K562 (cell line): ENCODE data around the gene MEX3D. TPM values are rescaled to one million over a fixed set of nuclear protein-coding genes. Genes with fewer than 3 reads are reported as not detected.

Experiments used
- CBX3 ChIP-seq, 2 experiments: IDR thresholded peaks; 1 replicate in 1 of 2; 2 replicates in 1 of 2; pipeline ENCODE4 v1.6.1; 2012; ENCODE audit warnings: inconsistent platforms in 2 of 2, low read length in 2 of 2, borderline replicate concordance in 1 of 2, control low read depth in 1 of 2
- CGGBP1 ChIP-seq: fragments of 250-450 bp; sonication (Bioruptor Pico); IDR thresholded peaks from 2 replicates; pipeline ENCODE4 v1.9.0; 2021; ENCODE audit warnings: mild to moderate bottlenecking
- CREM ChIP-seq: IDR thresholded peaks from 2 replicates; pipeline ENCODE4 v1.6.1; 2014; ENCODE audit warnings: antibody characterized with exemption, low read depth
- CTBP1 ChIP-seq: fragments of 450-650 bp; IDR thresholded peaks from 2 replicates; pipeline ENCODE4 v1.6.1; 2016; ENCODE audit warnings: borderline replicate concordance
- ESRRA ChIP-seq: fragments of 450-650 bp; IDR thresholded peaks from 2 replicates; pipeline ENCODE4 v1.6.1; 2014; ENCODE audit warnings: low read depth, mild to moderate bottlenecking, moderate library complexity, borderline replicate concordance
- FOXK1 ChIP-seq: sonication (generic); formaldehyde crosslinking; IDR thresholded peaks from 2 replicates; pipeline ENCODE4 v1.8.0; 2022; ENCODE audit warnings: missing genetic modification reagents, mild to moderate bottlenecking, borderline replicate concordance
- GABPB1 ChIP-seq: sonication (generic); formaldehyde crosslinking; IDR thresholded peaks from 2 replicates; pipeline ENCODE4 v1.8.0; 2022; ENCODE audit warnings: mild to moderate bottlenecking, missing genetic modification reagents
- GMEB1 ChIP-seq: fragments of 250-450 bp; sonication (Bioruptor Pico); IDR thresholded peaks from 2 replicates; pipeline ENCODE4 v1.4.0; 2020; ENCODE audit warnings: mild to moderate bottlenecking
- HDAC3 ChIP-seq: fragments of 450-650 bp; IDR thresholded peaks from 2 replicates; pipeline ENCODE4 v1.6.1; 2018; ENCODE audit warnings: borderline replicate concordance, mild to moderate bottlenecking, moderate library complexity; ENCODE audit not compliant: partially characterized antibody
- HDGF ChIP-seq: fragments of 450-650 bp; IDR thresholded peaks from 2 replicates; pipeline ENCODE4 v1.6.1; 2016
- KDM2B ChIP-seq: fragments of 250-450 bp; sonication (Bioruptor Pico); IDR thresholded peaks from 2 replicates; pipeline ENCODE4 v1.8.0; 2021; ENCODE audit warnings: mild to moderate bottlenecking, moderate library complexity
- KLF1 ChIP-seq: fragments of 450-650 bp; IDR thresholded peaks from 2 replicates; pipeline ENCODE4 v1.6.1; 2016; ENCODE audit warnings: missing genetic modification characterization, missing compliant biosample characterization
- MYC ChIP-seq, 2 experiments: fragments of 250-450 bp in 1 of 2; sonication (Bioruptor Pico) in 1 of 2; IDR thresholded peaks; 2 replicates each; pipeline versions ENCODE4 v1.5.1 to v1.6.1; 2012 to 2021; ENCODE audit warnings: low read depth in 2 of 2, borderline replicate concordance in 1 of 2, improper control_type of control experiment in 1 of 2, low read length in 1 of 2, mild to moderate bottlenecking in 1 of 2, moderate library complexity in 1 of 2
- NFRKB ChIP-seq: fragments of 450-650 bp; IDR thresholded peaks from 2 replicates; pipeline ENCODE4 v1.6.1; 2016; ENCODE audit warnings: low read depth
- NR3C1 ChIP-seq: sonication (generic); formaldehyde crosslinking; IDR thresholded peaks from 2 replicates; pipeline ENCODE4 v1.8.1; 2022; ENCODE audit warnings: missing genetic modification reagents
- RBBP5 ChIP-seq: fragments of 200-600 bp; sonication (generic); IDR thresholded peaks from 2 replicates; pipeline ENCODE4 v1.6.1; 2012; ENCODE audit warnings: borderline replicate concordance, mild to moderate bottlenecking, low read length, control low read depth, inconsistent platforms; ENCODE audit not compliant: insufficient read depth, poor library complexity, severe bottlenecking
- SIN3A ChIP-seq, 2 experiments: fragments of 150-350 bp in 1 of 2; IDR thresholded peaks; 2 replicates each; pipeline ENCODE4 v1.6.1; 2011 to 2016; ENCODE audit warnings: borderline replicate concordance in 2 of 2, low read depth in 2 of 2, low read length in 2 of 2, mild to moderate bottlenecking in 2 of 2, moderate library complexity in 2 of 2; ENCODE audit not compliant: control insufficient read depth in 1 of 2
- SP1 ChIP-seq: sonication (generic); formaldehyde crosslinking; IDR thresholded peaks from 2 replicates; pipeline ENCODE4 v1.8.1; 2022; ENCODE audit warnings: mild to moderate bottlenecking, missing genetic modification reagents
- SRSF3 ChIP-seq: fragments of 200-400 bp; formaldehyde crosslinking; IDR thresholded peaks from 2 replicates; pipeline ENCODE4 v1.6.1; 2016; ENCODE audit warnings: mild to moderate bottlenecking, low read length, moderate library complexity; ENCODE audit not compliant: insufficient read depth
- SRSF7 ChIP-seq: fragments of 200-400 bp; formaldehyde crosslinking; optimal IDR thresholded peaks from 2 replicates; pipeline ENCODE3; 2017; ENCODE audit warnings: mild to moderate bottlenecking, low read depth, low read length
- TFAP4 ChIP-seq: sonication (generic); formaldehyde crosslinking; IDR thresholded peaks from 2 replicates; pipeline ENCODE4 v1.8.0; 2022; ENCODE audit warnings: missing genetic modification reagents, mild to moderate bottlenecking, moderate library complexity, borderline replicate concordance
- ZC3H8 ChIP-seq: fragments of 450-650 bp; IDR thresholded peaks from 2 replicates; pipeline ENCODE4 v1.6.1; 2017
- ZNF253 ChIP-seq: fragments of 250-450 bp; sonication (Bioruptor Pico); conservative IDR thresholded peaks from 2 replicates; pipeline ENCODE4 v1.6.1; 2021; ENCODE audit warnings: mild to moderate bottlenecking
- ZNF282 ChIP-seq: sonication (generic); formaldehyde crosslinking; IDR thresholded peaks from 2 replicates; pipeline ENCODE4 v1.8.1; 2023; ENCODE audit warnings: missing genetic modification reagents
- ZNF436 ChIP-seq: fragments of 250-450, 450-650 bp; sonication (Bioruptor Pico); formaldehyde crosslinking; IDR thresholded peaks from 2 replicates; pipeline ENCODE4 v1.7.0; 2020; ENCODE audit warnings: mild to moderate bottlenecking
- ZNF561 ChIP-seq: fragments of 450-650 bp; formaldehyde crosslinking; conservative IDR thresholded peaks from 2 replicates; pipeline ENCODE4 v1.4.0; 2020; ENCODE audit warnings: mild to moderate bottlenecking, moderate library complexity
- ZNF696 ChIP-seq: fragments of 250-450 bp; sonication (Bioruptor Pico); conservative IDR thresholded peaks from 2 replicates; pipeline ENCODE4 v1.4.0; 2020; ENCODE audit warnings: mild to moderate bottlenecking, moderate library complexity
- polyA plus RNA-seq, 8 experiments: library from polyadenylated mRNA; depleted of rRNA in 4 of 8; stranded (reverse) in 5 of 8; unstranded in 3 of 8; fragments of >200 nt; fragmentation: Nextera tagmentation in 2 of 8; fragmentation: Illumina TruSeq in 1 of 8; extraction: Ambion mirVana in 2 of 8; extraction: Trizol in 1 of 8; gene quantifications; 2 replicates each; pipeline versions ENCODE4 v1.2.1 to v1.2.3, GENCODE V29; 2011 to 2014; ENCODE audit warnings: inconsistent platforms in 1 of 8, missing spikeins in 1 of 8
- total RNA-seq, 7 experiments: library from RNA; depleted of rRNA in 6 of 7; stranded (reverse); fragments of >200 nt in 6 of 7; fragmentation: Illumina TruSeq in 2 of 7; extraction: Trizol in 2 of 7; gene quantifications; 2 replicates each; pipeline versions ENCODE4 v1.2.1 to v1.2.3, GENCODE V29; 2011 to 2021; ENCODE audit warnings: low replicate concordance in 1 of 7

MEX3D gene
- total and polyA plus RNA-seq, 9 of the 15 experiments (the other 6 are each of a cell fraction or from before 2014, with no cell fraction given) = 1.7 to 39.3 (median 5.7) TPM

- TF ChIP-seq HDAC3 (no peak), ZNF561 (no peak), KLF1 (tag) (no peak), ZNF282 (CRISPR knock-in tag) (0 out of 2 replicates have a peak, but pooled peaks have one; percentile 89), CGGBP1 (CRISPR knock-in tag) (no peak), CBX3 (IDR thresholded peaks at IDR 0.05; ENCODE audit: borderline replicate concordance in 1 of 2, low read length in 2 of 2) (peak in 1 of 2 experiments; percentile 90; a peak in 2 of 3 replicates), KDM2B (CRISPR knock-in tag) (0 out of 2 replicates have a peak, but pooled peaks have one; percentile 52), FOXK1 (CRISPR knock-in tag) (no peak), GMEB1 (no peak), SIN3A (IDR thresholded peaks at IDR 0.05; ENCODE audit: borderline replicate concordance in 2 of 2, control insufficient read depth in 1 of 2, low read depth in 2 of 2, low read length in 2 of 2) (peak in 1 of 2 experiments; percentile 37; a peak in 1 of 4 replicates), SRSF7 (no peak), NFRKB (no peak), MYC (IDR thresholded peaks at IDR 0.05; ENCODE audit: low read depth, low read length) (peak; percentile 88), MYC (CRISPR knock-in tag; IDR thresholded peaks at IDR 0.05; ENCODE audit: borderline replicate concordance, low read depth) (no peak), HDGF (no peak), CTBP1 (peak; percentile 50; the same call in 1 of the 2 replicates), TFAP4 (CRISPR knock-in tag) (peak; percentile 73), CREM (peak; percentile 38; the same call in 1 of the 2 replicates), RBBP5 (no peak), ZNF696 (no peak), ZNF253 (CRISPR knock-in tag) (no peak), NR3C1 (CRISPR knock-in tag) (0 out of 2 replicates have a peak, but pooled peaks have one; percentile 56), ZC3H8 (no peak), ESRRA (no peak), SP1 (0 out of 2 replicates have a peak, but pooled peaks have one; percentile 18), ZNF436 (no peak), GABPB1 (CRISPR knock-in tag) (peak; percentile 47; the same call in 1 of the 2 replicates), SRSF3 (no peak)
Measured at GRCh38 chr19:1568320-1569019, at the start of gene MEX3D (continued).
